Esophagus squamous epithelium (tissue), 4 donors: Measurements from ENCODE around the gene TCP1.
"Not testable (repeated sequence)": the region's sequence is repeated elsewhere in the genome, so short reads cannot be mapped to it uniquely, and the experiment has no call there.

Source experiments
- CTCF ChIP-seq, 6 experiments: fragments of 450-650 bp in 4 of 6; fragments of 200-600 bp in 2 of 6; sonication (generic) in 2 of 6; IDR thresholded peaks; one replicate each; pipeline ENCODE4 v1.5.1; 2016 to 2019; ENCODE audit warnings: antibody characterized with exemption in 6 of 6, mild to moderate bottlenecking in 4 of 6, moderate library complexity in 4 of 6
- POLR2A ChIP-seq, 4 donors: fragments of 450-650 bp; IDR thresholded peaks; one replicate each; pipeline ENCODE4 v1.6.1; 2017; ENCODE audit warnings: antibody characterized with exemption in 4 of 4, mild to moderate bottlenecking in 4 of 4, moderate library complexity in 3 of 4

- not testable (repeated sequence) for TF ChIP-seq CTCF, POLR2A (IDR thresholded peaks at IDR 0.05)
Measured at GRCh38 chr6:159824690-159825089, 35.3 kb upstream of the TCP1 start.
